ENCODE results near the gene INTS11. TPM values are rescaled to one million over a fixed set of nuclear protein-coding genes. Genes with fewer than 3 reads are reported as not detected.

Gene INTS11
- total RNA-seq, 3 donors from 2014 or later (not counting 1 experiment from before 2014, with no cell fraction given) = 150 to 189 (median 181) TPM

DNA sequence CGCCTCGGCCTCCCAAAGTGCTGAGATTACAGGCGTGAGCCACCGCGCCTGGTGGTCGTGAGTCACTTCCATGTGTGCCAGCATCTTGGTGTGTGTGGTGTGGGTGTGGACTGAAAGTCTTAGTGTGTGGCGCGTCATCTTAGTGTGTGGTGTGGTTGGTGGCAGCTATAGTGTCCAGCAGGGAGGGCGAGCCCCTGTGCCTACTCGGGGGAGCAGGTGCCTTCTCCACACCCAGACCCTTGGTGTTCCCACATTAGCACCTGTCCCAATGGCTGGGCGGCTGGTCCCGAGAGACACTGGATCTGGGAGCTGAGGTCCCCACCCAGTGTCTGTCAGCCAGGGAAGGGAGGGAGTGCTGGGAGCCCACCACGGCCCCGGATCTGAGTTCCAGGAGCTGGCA, 41.5 kb downstream of the INTS11 start:
- Histone ChIP-seq H3K4me1 (ENCODE audit: control insufficient read depth, insufficient read depth, low read length) (peaks cover 3% of the 10 kb centered on the region), H3K4me3 (ENCODE audit: low read length) (no peak overlapping the region), H3K27ac (ENCODE audit: low read length) (no peak overlapping the region), H3K27me3 (ENCODE audit: control insufficient read depth, insufficient read depth, low read length) (no peaks in the 10 kb centered on the region), H3K36me3 (ENCODE audit: control insufficient read depth, insufficient read depth, low read length) (no peaks in the 10 kb centered on the region), H3K9me3 (ENCODE audit: control insufficient read depth, insufficient read depth, low read length) (no peaks in the 10 kb centered on the region)
- DNase-seq (no peak), ATAC-seq (peak in 1 of 3 donors; percentile 42)
- WGBS (ENCODE audit: insufficient coverage) = 83% methylated on average over 12 of the region's 14 CpGs
- no peaks in the 10 kb centered on the region for H3K36me3 Mint-ChIP-seq
- H3K4me1 Mint-ChIP-seq = no peaks in the 10 kb centered on the region
- H3K27me3 Mint-ChIP-seq (ENCODE audit: low read depth in 2 of 2) = no peaks in the 10 kb centered on the region
- H3K9me3 Mint-ChIP-seq = no peaks in the 10 kb centered on the region
- TF ChIP-seq CTCF (IDR thresholded peaks at IDR 0.05) = no peak
- intact Hi-C loops (cut with micrococcal nuclease) = no loop called here
- H3K4me3 Mint-ChIP-seq = no peak overlapping the region
- H3K27ac Mint-ChIP-seq = no peak overlapping the region

DNA sequence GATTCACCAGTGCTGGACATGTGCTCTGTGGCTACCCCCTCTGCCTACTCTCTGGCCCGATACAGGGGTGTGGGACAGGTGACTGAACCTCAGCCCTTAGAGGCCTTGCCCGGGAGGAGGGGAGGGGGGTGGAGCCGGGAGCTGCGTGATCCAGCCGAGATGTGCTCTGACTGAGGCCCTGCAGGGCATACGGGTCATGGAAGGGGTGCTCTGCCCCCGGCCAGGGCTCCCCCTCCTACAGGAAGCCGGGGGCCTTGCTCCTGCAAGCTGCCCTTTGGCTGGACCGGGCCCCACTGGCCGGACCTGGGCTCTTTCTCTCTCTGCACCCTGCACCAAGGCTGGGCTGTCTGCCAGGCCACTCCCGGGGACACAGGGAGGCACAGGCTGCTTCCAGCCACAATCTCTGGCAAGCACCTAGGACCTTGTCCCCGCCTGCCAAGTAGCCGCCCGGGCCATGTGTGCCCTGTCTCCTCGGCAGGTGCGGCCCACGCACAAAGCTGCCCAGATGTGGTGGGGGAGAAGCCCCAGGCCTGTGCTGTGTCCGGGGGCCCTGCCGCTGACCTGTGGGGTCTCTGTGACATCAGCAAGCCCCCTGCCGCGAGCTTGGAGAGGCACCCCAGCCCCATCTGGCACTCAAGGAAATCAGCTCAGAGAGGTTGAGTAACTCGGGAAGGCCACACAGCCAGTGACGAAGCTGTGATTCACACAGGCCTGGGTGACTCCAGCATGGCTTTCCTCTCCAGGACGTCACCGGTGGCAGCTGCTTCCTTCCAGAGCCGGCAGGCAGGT, 42.7 kb downstream of the INTS11 start:
- Histone ChIP-seq H3K27ac (ENCODE audit: low read length) (no peak overlapping the region), H3K36me3 (ENCODE audit: control insufficient read depth, insufficient read depth, low read length) (no peaks in the 10 kb centered on the region), H3K4me1 (ENCODE audit: control insufficient read depth, insufficient read depth, low read length) (peaks cover 3% of the 10 kb centered on the region), H3K27me3 (ENCODE audit: control insufficient read depth, insufficient read depth, low read length) (no peaks in the 10 kb centered on the region), H3K4me3 (ENCODE audit: low read length) (no peak overlapping the region), H3K9me3 (ENCODE audit: control insufficient read depth, insufficient read depth, low read length) (no peaks in the 10 kb centered on the region)
- ATAC-seq = no peak
- intact Hi-C loops (cut with micrococcal nuclease) = no loop called here
- no peaks in the 10 kb centered on the region for H3K4me1 Mint-ChIP-seq
- DNase-seq = no peak
- no peaks in the 10 kb centered on the region for H3K36me3 Mint-ChIP-seq
- H3K4me3 Mint-ChIP-seq = no peak overlapping the region
- TF ChIP-seq CTCF (IDR thresholded peaks at IDR 0.05) = no peak
- no peaks in the 10 kb centered on the region for H3K9me3 Mint-ChIP-seq
- WGBS (ENCODE audit: insufficient coverage) = 82% methylated on average over 26 of the region's 26 CpGs
- H3K27ac Mint-ChIP-seq = no peak overlapping the region
- H3K27me3 Mint-ChIP-seq (ENCODE audit: low read depth in 2 of 2) = no peaks in the 10 kb centered on the region

GRCh38 chr1:1280782-1281481, 43.5 kb downstream of the INTS11 start:
- H3K36me3 ChIP-seq (ENCODE audit: control insufficient read depth, insufficient read depth, low read length) = no peaks in the 10 kb centered on the region
- Mint-ChIP-seq H3K36me3 (no peaks in the 10 kb centered on the region), H3K4me3 (no peak overlapping the region), H3K27ac (no peak overlapping the region), H3K4me1 (no peaks in the 10 kb centered on the region), H3K27me3 (ENCODE audit: low read depth in 2 of 2) (no peaks in the 10 kb centered on the region), H3K9me3 (no peaks in the 10 kb centered on the region)
- H3K4me3 ChIP-seq (ENCODE audit: low read length) = no peak overlapping the region
- no peaks in the 10 kb centered on the region for H3K27me3 ChIP-seq (ENCODE audit: control insufficient read depth, insufficient read depth, low read length)
- no peaks in the 10 kb centered on the region for H3K9me3 ChIP-seq (ENCODE audit: control insufficient read depth, insufficient read depth, low read length)
- WGBS (ENCODE audit: insufficient coverage) = 88% methylated on average over 21 of the region's 21 CpGs
- ATAC-seq = no peak
- intact Hi-C loops (cut with micrococcal nuclease) = no loop called here
- H3K4me1 ChIP-seq (ENCODE audit: control insufficient read depth, insufficient read depth, low read length) = peaks cover 3% of the 10 kb centered on the region
- no peak for DNase-seq
- no peak overlapping the region for H3K27ac ChIP-seq (ENCODE audit: low read length)
- TF ChIP-seq CTCF (IDR thresholded peaks at IDR 0.05) = no peak
